SK-N-SH treated with all-trans-retinoic acid at 6 μM for 48 hours (cell line): Measurements from ENCODE around the gene CTNS.

Experiments used
- ATAC-seq: fragments of 200-7000 bp; cut with Tn5 transposase; 3 replicates; pipeline ENCODE4 v1.9.1; 2020; ENCODE audit warnings: mild to moderate bottlenecking, moderate library complexity
- ARNTL ChIP-seq: fragments of 450-650 bp; formaldehyde crosslinking; IDR thresholded peaks from 2 replicates; pipeline ENCODE4 v1.5.0; 2020; ENCODE audit warnings: low read depth, mild to moderate bottlenecking, moderate library complexity, borderline replicate concordance
- BACH2 ChIP-seq: fragments of 250-450 bp; sonication (Bioruptor Pico); IDR thresholded peaks from 2 replicates; pipeline ENCODE4 v1.9.0; 2021; ENCODE audit warnings: mild to moderate bottlenecking, borderline replicate concordance
- CREB5 ChIP-seq: fragments of 250-450 bp; sonication (Bioruptor Pico); IDR thresholded peaks from 2 replicates; pipeline ENCODE4 v1.5.1; 2020; ENCODE audit warnings: low read depth, mild to moderate bottlenecking, moderate library complexity
- CSDC2 ChIP-seq: fragments of 250-450 bp; sonication (Bioruptor Pico); IDR thresholded peaks from 2 replicates; pipeline ENCODE4 v1.5.0; 2020; ENCODE audit warnings: mild to moderate bottlenecking, moderate library complexity
- ESRRG ChIP-seq: fragments of 250-450 bp; sonication (Bioruptor Pico); IDR thresholded peaks from 2 replicates; pipeline ENCODE4 v1.6.1; 2021; ENCODE audit warnings: mild to moderate bottlenecking
- GLIS3 ChIP-seq: fragments of 250-450 bp; sonication (Bioruptor Pico); IDR thresholded peaks from 2 replicates; pipeline ENCODE4 v1.5.0; 2020; ENCODE audit warnings: mild to moderate bottlenecking, moderate library complexity
- ISL1 ChIP-seq: fragments of 250-450 bp; sonication (Bioruptor Pico); IDR thresholded peaks from 2 replicates; pipeline ENCODE4 v2.1.2; 2022; ENCODE audit warnings: mild to moderate bottlenecking, moderate library complexity
- OSR1 ChIP-seq: fragments of 250-450 bp; sonication (Bioruptor Pico); IDR thresholded peaks from 2 replicates; pipeline ENCODE4 v1.8.0; 2022; ENCODE audit warnings: moderate library complexity, mild to moderate bottlenecking, inconsistent platforms
- PATZ1 ChIP-seq: fragments of 250-450 bp; sonication (Bioruptor Pico); IDR thresholded peaks from 2 replicates; pipeline ENCODE4 v1.8.0; 2020; ENCODE audit warnings: mild to moderate bottlenecking, moderate library complexity, borderline replicate concordance
- POU6F1 ChIP-seq: fragments of 250-450 bp; sonication (Bioruptor Pico); IDR thresholded peaks from 2 replicates; pipeline ENCODE4 v1.8.0; 2021; ENCODE audit warnings: low read depth, mild to moderate bottlenecking, moderate library complexity, borderline replicate concordance
- RARB ChIP-seq: fragments of 250-450 bp; sonication (Bioruptor Pico); IDR thresholded peaks from 2 replicates; pipeline ENCODE4 v1.8.0; 2021; ENCODE audit warnings: mild to moderate bottlenecking, moderate library complexity
- SNAI2 ChIP-seq: fragments of 250-450 bp; sonication (Bioruptor Pico); IDR thresholded peaks from 2 replicates; pipeline ENCODE4 v1.5.0; 2020; ENCODE audit warnings: mild to moderate bottlenecking, moderate library complexity
- TCF4 ChIP-seq: fragments of 250-450 bp; sonication (Bioruptor Pico); IDR thresholded peaks from 2 replicates; pipeline ENCODE4 v1.8.0; 2021; ENCODE audit warnings: mild to moderate bottlenecking, moderate library complexity, borderline replicate concordance
- TOX ChIP-seq: fragments of 250-450 bp; sonication (Bioruptor Pico); IDR thresholded peaks from 2 replicates; pipeline ENCODE4 v1.8.0; 2021; ENCODE audit warnings: mild to moderate bottlenecking, moderate library complexity, borderline replicate concordance
- TSHZ2 ChIP-seq: fragments of 250-450 bp; sonication (Bioruptor Pico); IDR thresholded peaks from 2 replicates; pipeline ENCODE4 v1.5.0; 2020; ENCODE audit warnings: mild to moderate bottlenecking, moderate library complexity
- ZFP3 ChIP-seq: fragments of 250-450 bp; sonication (Bioruptor Pico); IDR thresholded peaks from 2 replicates; pipeline ENCODE4 v1.5.0; 2020; ENCODE audit warnings: mild to moderate bottlenecking, moderate library complexity
- ZFP30 ChIP-seq: fragments of 450-650 bp; formaldehyde crosslinking; IDR thresholded peaks from 2 replicates; pipeline ENCODE4 v1.5.0; 2022; ENCODE audit warnings: mild to moderate bottlenecking, moderate library complexity
- ZNF565 ChIP-seq: fragments of 450-650 bp; formaldehyde crosslinking; conservative IDR thresholded peaks from 2 replicates; pipeline ENCODE4 v1.5.0; 2020; ENCODE audit warnings: low read depth, mild to moderate bottlenecking, moderate library complexity
- ZNF8 ChIP-seq: fragments of 450-650 bp; formaldehyde crosslinking; IDR thresholded peaks from 2 replicates; pipeline ENCODE4 v1.5.0; 2020; ENCODE audit warnings: mild to moderate bottlenecking, moderate library complexity
- TF ChIP-seq, protein P1 (sequence below): fragments of 250-450 bp; sonication (Bioruptor Pico); IDR thresholded peaks from 2 replicates; pipeline ENCODE4 v1.5.1; 2021; ENCODE audit warnings: mild to moderate bottlenecking, moderate library complexity

Gene CTNS

DNA sequence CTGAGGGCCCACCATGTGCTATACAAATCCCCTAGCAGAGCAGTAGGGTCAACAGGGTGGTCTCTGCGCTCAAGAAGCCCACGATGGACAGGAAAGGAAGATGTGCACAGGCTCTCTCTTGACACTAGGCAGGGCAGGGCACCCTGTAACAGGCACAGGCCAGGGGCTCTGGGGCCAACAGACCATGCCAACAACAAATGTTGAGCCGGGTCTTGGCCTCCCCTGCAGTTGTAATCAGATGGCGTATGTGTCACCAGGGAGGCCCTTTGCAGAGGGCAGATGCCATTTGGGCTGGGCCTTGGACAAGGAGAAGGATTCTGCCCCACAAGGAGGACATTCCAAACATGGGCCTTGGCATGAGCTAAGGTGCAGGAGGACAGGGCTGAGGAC is 32.7 kb upstream of the CTNS start:
- TF ChIP-seq TSHZ2 (CRISPR knock-in tag) (no peak), SNAI2 (CRISPR knock-in tag) (no peak)
- peak; percentile 21 for ATAC-seq

DNA sequence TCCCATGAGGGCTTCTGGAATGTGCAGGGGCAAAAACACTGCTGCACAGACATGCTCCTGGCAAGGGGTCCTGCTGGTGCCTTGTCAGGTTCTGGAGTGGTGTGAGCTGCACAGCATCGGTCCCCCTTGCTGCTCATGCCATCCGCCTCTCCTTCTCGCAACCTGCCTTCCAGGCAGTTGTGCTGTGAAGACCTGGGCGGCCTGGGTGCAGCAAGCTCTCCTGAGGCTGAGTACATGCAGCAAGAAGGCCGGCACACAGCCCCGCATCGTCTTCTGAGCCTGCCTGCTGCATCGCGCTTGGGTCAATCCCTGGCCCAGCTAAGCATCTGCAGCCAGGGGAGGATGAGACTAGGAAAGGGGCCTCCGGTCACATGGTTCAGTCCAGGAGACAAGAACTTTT is 26.9 kb upstream of the CTNS start:
- no peak for ATAC-seq
- TF ChIP-seq ESRRG (CRISPR knock-in tag) (no peak), ZNF8 (CRISPR knock-in tag) (no peak), TCF4 (CRISPR knock-in tag) (no peak)
- TF ChIP-seq, all 23 proteins: peak for 0

- ATAC-seq, result no peak
- TF ChIP-seq ZNF565 (CRISPR knock-in tag) (no peak), TOX (CRISPR knock-in tag) (no peak), GLIS3 (CRISPR knock-in tag) (no peak)
Observed at GRCh38 chr17:3610523-3610922, 26.0 kb upstream of the CTNS start.

DNA sequence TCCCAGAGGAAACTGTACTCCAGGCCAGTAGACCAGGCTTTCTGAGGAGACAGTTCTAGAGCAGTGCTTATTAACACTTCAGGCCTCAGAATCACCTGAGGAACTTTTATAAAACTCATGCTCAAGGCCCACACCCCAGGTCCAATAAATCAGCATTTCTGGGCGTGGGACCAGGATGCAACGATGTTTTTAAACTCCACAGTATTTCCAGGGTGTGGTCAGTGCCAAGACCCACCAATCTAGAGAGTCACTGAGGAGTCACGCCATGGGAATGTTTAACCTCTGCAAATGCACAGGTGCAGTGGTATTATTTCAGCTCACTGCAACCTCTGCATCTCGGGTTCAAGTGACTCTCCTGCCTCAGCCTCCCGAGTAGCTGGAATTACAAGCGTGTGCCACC is 23.4 kb upstream of the CTNS start:
- TF ChIP-seq TSHZ2 (CRISPR knock-in tag), result no peak
- no peak for TF ChIP-seq CSDC2 (CRISPR knock-in tag)
- no peak for TF ChIP-seq ESRRG (CRISPR knock-in tag)
- TF ChIP-seq ARNTL, result no peak
- TF ChIP-seq ZNF565 (CRISPR knock-in tag), result no peak
- TF ChIP-seq, protein P1, sequence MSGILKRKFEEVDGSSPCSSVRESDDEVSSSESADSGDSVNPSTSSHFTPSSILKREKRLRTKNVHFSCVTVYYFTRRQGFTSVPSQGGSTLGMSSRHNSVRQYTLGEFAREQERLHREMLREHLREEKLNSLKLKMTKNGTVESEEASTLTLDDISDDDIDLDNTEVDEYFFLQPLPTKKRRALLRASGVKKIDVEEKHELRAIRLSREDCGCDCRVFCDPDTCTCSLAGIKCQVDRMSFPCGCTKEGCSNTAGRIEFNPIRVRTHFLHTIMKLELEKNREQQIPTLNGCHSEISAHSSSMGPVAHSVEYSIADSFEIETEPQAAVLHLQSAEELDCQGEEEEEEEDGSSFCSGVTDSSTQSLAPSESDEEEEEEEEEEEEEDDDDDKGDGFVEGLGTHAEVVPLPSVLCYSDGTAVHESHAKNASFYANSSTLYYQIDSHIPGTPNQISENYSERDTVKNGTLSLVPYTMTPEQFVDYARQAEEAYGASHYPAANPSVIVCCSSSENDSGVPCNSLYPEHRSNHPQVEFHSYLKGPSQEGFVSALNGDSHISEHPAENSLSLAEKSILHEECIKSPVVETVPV (CRISPR knock-in tag), result no peak
- no peak for TF ChIP-seq TCF4 (CRISPR knock-in tag)
- TF ChIP-seq ZNF8 (CRISPR knock-in tag), result no peak
- no peak for TF ChIP-seq RARB (CRISPR knock-in tag)
- TF ChIP-seq CREB5 (CRISPR knock-in tag), result no peak
- no peak for TF ChIP-seq SNAI2 (CRISPR knock-in tag)
- no peak for TF ChIP-seq ZFP30 (CRISPR knock-in tag)
- no peak for TF ChIP-seq GLIS3 (CRISPR knock-in tag)
- TF ChIP-seq TOX (CRISPR knock-in tag), result no peak
- no peak for TF ChIP-seq ZFP3
- TF ChIP-seq BACH2 (CRISPR knock-in tag), result no peak
- no peak for TF ChIP-seq PATZ1 (CRISPR knock-in tag)
- no peak for TF ChIP-seq OSR1 (CRISPR knock-in tag)
- TF ChIP-seq POU6F1 (CRISPR knock-in tag), result no peak
- TF ChIP-seq ISL1 (CRISPR knock-in tag), result no peak
- TF ChIP-seq, all 23 proteins: peak for 0
- no peak for ATAC-seq
